ENCODE data around the gene RSPH6A. TPM values are rescaled to one million over a fixed set of nuclear protein-coding genes. Genes with fewer than 3 reads are reported as not detected.

RSPH6A gene
- total and polyA plus RNA-seq, 2 of the 13 experiments (the other 11 are each of a cell fraction or from before 2014, with no cell fraction given), result 0.07 TPM; not detected in 1

DNA sequence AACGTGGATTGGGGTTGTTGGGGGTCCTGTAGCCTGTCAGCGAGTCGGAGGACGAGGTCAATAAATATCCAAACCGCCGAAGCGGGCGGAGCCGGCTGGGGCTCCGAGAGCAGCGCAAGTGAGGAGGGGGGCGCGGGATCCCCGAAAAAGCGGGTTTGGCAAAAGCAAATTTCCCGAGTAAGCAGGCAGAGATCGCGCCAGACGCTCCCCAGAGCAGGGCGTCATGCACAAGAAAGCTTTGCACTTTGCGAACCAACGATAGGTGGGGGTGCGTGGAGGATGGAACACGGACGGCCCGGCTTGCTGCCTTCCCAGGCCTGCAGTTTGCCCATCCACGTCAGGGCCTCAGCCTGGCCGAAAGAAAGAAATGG, 45.3 kb downstream of the RSPH6A start (continued):
- no peak for TF ChIP-seq ZNF292 (CRISPR knock-in tag; IDR thresholded peaks at IDR 0.05; ENCODE audit: borderline replicate concordance, low read depth)
- peak; percentile 14; the same call in 1 of the 2 replicates for TF ChIP-seq ZNF564 (CRISPR knock-in tag; IDR thresholded peaks at IDR 0.05)
- TF ChIP-seq ZNF160 (CRISPR knock-in tag; IDR thresholded peaks at IDR 0.05), result no peak
- TF ChIP-seq KLF16 (CRISPR knock-in tag; IDR thresholded peaks at IDR 0.05), result no peak
- TF ChIP-seq TGIF2 (CRISPR knock-in tag; IDR thresholded peaks at IDR 0.05), result no peak
- no peak for TF ChIP-seq ZNF672 (CRISPR knock-in tag; IDR thresholded peaks at IDR 0.05)
- TF ChIP-seq NFIC (IDR thresholded peaks at IDR 0.05; ENCODE audit: low read length), result 0 out of 2 replicates have a peak, but pooled peaks have one; percentile 36
- TF ChIP-seq NFE2 (CRISPR knock-in tag; IDR thresholded peaks at IDR 0.05), result no peak
- TF ChIP-seq TERF1 (CRISPR knock-in tag; IDR thresholded peaks at IDR 0.05), result no peak
- no peak for TF ChIP-seq CHCHD3 (CRISPR knock-in tag; IDR thresholded peaks at IDR 0.05)
- no peak for TF ChIP-seq BCLAF1 (IDR thresholded peaks at IDR 0.05)
- TF ChIP-seq ZNF282 (IDR thresholded peaks at IDR 0.05; ENCODE audit: partially characterized antibody), result no peak
- no peak for TF ChIP-seq STAG1 (CRISPR knock-in tag; IDR thresholded peaks at IDR 0.05)
- no peak for TF ChIP-seq MXD3 (CRISPR knock-in tag; IDR thresholded peaks at IDR 0.05)
- TF ChIP-seq RCOR2 (CRISPR knock-in tag; IDR thresholded peaks at IDR 0.05), result no peak
- TF ChIP-seq, protein P1, sequence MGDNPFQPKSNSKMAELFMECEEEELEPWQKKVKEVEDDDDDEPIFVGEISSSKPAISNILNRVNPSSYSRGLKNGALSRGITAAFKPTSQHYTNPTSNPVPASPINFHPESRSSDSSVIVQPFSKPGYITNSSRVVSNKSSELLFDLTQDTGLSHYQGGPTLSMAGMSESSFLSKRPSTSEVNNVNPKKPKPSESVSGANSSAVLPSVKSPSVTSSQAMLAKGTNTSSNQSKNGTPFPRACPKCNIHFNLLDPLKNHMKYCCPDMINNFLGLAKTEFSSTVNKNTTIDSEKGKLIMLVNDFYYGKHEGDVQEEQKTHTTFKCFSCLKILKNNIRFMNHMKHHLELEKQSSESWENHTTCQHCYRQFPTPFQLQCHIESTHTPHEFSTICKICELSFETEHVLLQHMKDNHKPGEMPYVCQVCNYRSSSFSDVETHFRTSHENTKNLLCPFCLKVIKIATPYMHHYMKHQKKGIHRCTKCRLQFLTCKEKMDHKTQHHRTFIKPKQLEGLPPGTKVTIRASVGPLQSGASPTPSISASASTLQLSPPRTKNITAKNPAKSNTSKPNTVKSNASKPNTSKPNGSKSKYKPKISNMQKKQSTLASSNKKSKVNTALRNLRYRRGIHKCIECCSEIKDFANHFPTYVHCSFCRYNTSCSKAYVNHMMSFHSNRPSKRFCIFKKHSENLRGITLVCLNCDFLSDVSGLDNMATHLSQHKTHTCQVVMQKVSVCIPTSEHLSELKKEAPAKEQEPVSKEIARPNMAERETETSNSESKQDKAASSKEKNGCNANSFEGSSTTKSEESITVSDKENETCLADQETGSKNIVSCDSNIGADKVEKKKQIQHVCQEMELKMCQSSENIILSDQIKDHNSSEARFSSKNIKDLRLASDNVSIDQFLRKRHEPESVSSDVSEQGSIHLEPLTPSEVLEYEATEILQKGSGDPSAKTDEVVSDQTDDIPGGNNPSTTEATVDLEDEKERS (CRISPR knock-in tag; IDR thresholded peaks at IDR 0.05), result no peak; the same call in 1 of the 2 replicates
- no peak for TF ChIP-seq ZNF607 (CRISPR knock-in tag; IDR thresholded peaks at IDR 0.05; ENCODE audit: borderline replicate concordance)
- no peak; the same call in 1 of the 2 replicates for TF ChIP-seq ZNF224 (CRISPR knock-in tag; IDR thresholded peaks at IDR 0.05)
- no peak for TF ChIP-seq ZNF337 (CRISPR knock-in tag; IDR thresholded peaks at IDR 0.05; ENCODE audit: borderline replicate concordance, low read depth)
- no peak for TF ChIP-seq MEIS2 (CRISPR knock-in tag; IDR thresholded peaks at IDR 0.05)
- TF ChIP-seq LCORL (IDR thresholded peaks at IDR 0.05), result no peak
- no peak for TF ChIP-seq LCORL (CRISPR knock-in tag; IDR thresholded peaks at IDR 0.05)
- 0 out of 2 replicates have a peak, but pooled peaks have one; percentile 14 for TF ChIP-seq ZZZ3 (CRISPR knock-in tag; IDR thresholded peaks at IDR 0.05; ENCODE audit: borderline replicate concordance)
- 0 out of 2 replicates have a peak, but pooled peaks have one; percentile 7 for TF ChIP-seq HOXA9 (CRISPR knock-in tag; IDR thresholded peaks at IDR 0.05; ENCODE audit: borderline replicate concordance)
- no peak for TF ChIP-seq REXO4 (CRISPR knock-in tag; IDR thresholded peaks at IDR 0.05; ENCODE audit: borderline replicate concordance)
- TF ChIP-seq ZFP37 (CRISPR knock-in tag; IDR thresholded peaks at IDR 0.05; ENCODE audit: borderline replicate concordance), result no peak

Data from HepG2 (cell line).